H1 (cell line): ENCODE results near the gene APOA1. TPM values are rescaled to one million over a fixed set of nuclear protein-coding genes. Genes with fewer than 3 reads are reported as not detected.

Experiments used
- CTCF ChIA-PET: fragments of 300-600 bp; sonication (Branson Sonifier 250); formaldehyde crosslinking; loops from one replicate; lab custom pipeline; 2021; ENCODE audit not compliant: partially characterized antibody; lab: Charles Lee
- POLR2A ChIA-PET: fragments of 300-600 bp; sonication (Branson Sonifier 250); formaldehyde crosslinking; loops from one replicate; lab custom pipeline; 2021; ENCODE audit warnings: inconsistent platforms; ENCODE audit not compliant: partially characterized antibody; lab: Charles Lee
- DNase-seq, 2 experiments: peaks; one replicate each; pipeline versions ENCODE4 v3.0.0 to v3.0.0-alpha.2; 2010 to 2022; ENCODE audit warnings: low spot score in 2 of 2, low read depth in 1 of 2, mixed read lengths in 1 of 2
- FAIRE-seq: peaks from 2 replicates; lab custom pipeline; 2011; peaks lifted over from hg19 to GRCh38; lab: Jason Lieb, UNC
- H2AFZ ChIP-seq: 2 replicates; pipeline ENCODE4 v1.8.1; 2012; ENCODE audit warnings: low read length, inconsistent platforms
- H2AK5ac ChIP-seq: 2 replicates; pipeline ENCODE4 v1.6.1; 2013; ENCODE audit warnings: low read depth, low read length
- H2BK120ac ChIP-seq: replicated peaks from 2 replicates; pipeline ENCODE3; 2013; ENCODE audit warnings: low read depth, low read length, inconsistent platforms
- H2BK12ac ChIP-seq: 2 replicates; pipeline ENCODE4 v1.6.1; 2013; ENCODE audit warnings: low read depth, low read length
- H2BK15ac ChIP-seq: 2 replicates; pipeline ENCODE4 v1.6.1; 2013; ENCODE audit warnings: low read length
- H2BK20ac ChIP-seq: 2 replicates; pipeline ENCODE4 v1.6.1; 2013; ENCODE audit warnings: low read length
- H2BK5ac ChIP-seq: 2 replicates; pipeline ENCODE4 v1.6.1; 2013; ENCODE audit warnings: low read depth, low read length
- H3K14ac ChIP-seq: 2 replicates; pipeline ENCODE4 v1.6.1; 2013; ENCODE audit warnings: inconsistent platforms; ENCODE audit not compliant: insufficient read length
- H3K18ac ChIP-seq: 2 replicates; pipeline ENCODE4 v1.6.1; 2013; ENCODE audit warnings: low read length; ENCODE audit errors: extremely low read depth
- H3K23ac ChIP-seq: 2 replicates; pipeline ENCODE4 v1.6.1; 2013; ENCODE audit warnings: inconsistent platforms; ENCODE audit not compliant: insufficient read length
- H3K23me2 ChIP-seq: 2 replicates; pipeline ENCODE4 v1.6.1; 2013; ENCODE audit warnings: low read depth, low read length
- H3K27ac ChIP-seq: 2 replicates; pipeline ENCODE4 v1.6.1; 2011; ENCODE audit warnings: low read depth, low read length, inconsistent platforms
- H3K27me3 ChIP-seq, 4 experiments: replicated peaks in 1 of 4; 1 replicate in 1 of 4; 2 replicates in 3 of 4; pipeline versions ENCODE4 v1.6.1 to v1.8.1; 2011 to 2013; ENCODE audit warnings: low read length in 3 of 4, mild to moderate bottlenecking in 3 of 4, inconsistent platforms in 2 of 4, mixed read lengths in 2 of 4, moderate library complexity in 1 of 4; ENCODE audit not compliant: control insufficient read depth in 3 of 4, insufficient read depth in 3 of 4; ENCODE audit errors: extremely low read depth in 1 of 4
- H3K36me3 ChIP-seq, 4 experiments: 2 replicates each; pipeline versions ENCODE4 v1.6.1 to v1.8.1; 2011 to 2013; ENCODE audit warnings: mild to moderate bottlenecking in 4 of 4, low read length in 3 of 4, moderate library complexity in 2 of 4, control low read depth in 1 of 4, inconsistent platforms in 1 of 4; ENCODE audit not compliant: insufficient read depth in 4 of 4, control insufficient read depth in 2 of 4
- H3K4ac ChIP-seq: replicated peaks from 2 replicates; pipeline ENCODE3; 2013; ENCODE audit warnings: low read length, low read depth, mixed read lengths, inconsistent platforms; ENCODE audit not compliant: insufficient read length
- H3K4me1 ChIP-seq, 4 experiments: replicated peaks in 1 of 4; 1 replicate in 1 of 4; 2 replicates in 3 of 4; pipeline versions ENCODE4 v1.6.1 to v1.8.1; 2011 to 2013; ENCODE audit warnings: low read length in 3 of 4, inconsistent platforms in 2 of 4, mixed read lengths in 1 of 4; ENCODE audit not compliant: insufficient read depth in 4 of 4, control insufficient read depth in 3 of 4
- H3K4me2 ChIP-seq, 2 experiments: 2 replicates each; pipeline versions ENCODE4 v1.6.1 to v1.8.1; 2011 to 2013; ENCODE audit warnings: low read depth in 2 of 2, low read length in 2 of 2, control low read depth in 1 of 2, inconsistent platforms in 1 of 2, mild to moderate bottlenecking in 1 of 2; ENCODE audit not compliant: insufficient read depth in 1 of 2
- H3K4me3 ChIP-seq, 4 experiments: fragments of 200-600, 300-600 bp in 1 of 4; sonication (generic), shearing (Covaris generic), sonication (Bioruptor Twin) in 1 of 4; 2 replicates each; pipeline versions ENCODE4 v1.5.1 to v1.8.1; 2011 to 2016; ENCODE audit warnings: low read length in 4 of 4, low read depth in 3 of 4, control low read depth in 2 of 4, inconsistent platforms in 2 of 4, mild to moderate bottlenecking in 2 of 4, mixed read lengths in 1 of 4, moderate library complexity in 1 of 4; ENCODE audit not compliant: insufficient read depth in 2 of 4; ENCODE audit errors: extremely low read depth in 1 of 4
- H3K56ac ChIP-seq: replicated peaks from 2 replicates; pipeline ENCODE3; 2013; ENCODE audit warnings: low read depth, mild to moderate bottlenecking, mixed read lengths, low read length, inconsistent platforms; ENCODE audit not compliant: insufficient read length
- H3K79me1 ChIP-seq: 2 replicates; pipeline ENCODE4 v1.6.1; 2013; ENCODE audit warnings: low read depth, low read length, control low read depth
- H3K79me2 ChIP-seq, 2 experiments: 2 replicates each; pipeline versions ENCODE4 v1.6.1 to v1.8.1; 2012 to 2013; ENCODE audit warnings: low read length in 2 of 2, mild to moderate bottlenecking in 2 of 2, inconsistent platforms in 1 of 2; ENCODE audit not compliant: insufficient read depth in 2 of 2, control insufficient read depth in 1 of 2
- H3K9ac ChIP-seq, 4 experiments: replicated peaks in 1 of 4; 1 replicate in 1 of 4; 2 replicates in 3 of 4; pipeline versions ENCODE4 v1.6.1 to v1.8.1; 2011 to 2013; ENCODE audit warnings: low read depth in 3 of 4, low read length in 3 of 4, control low read depth in 2 of 4, mild to moderate bottlenecking in 2 of 4, moderate library complexity in 2 of 4, inconsistent platforms in 1 of 4; ENCODE audit errors: extremely low read depth in 1 of 4
- H3K9me3 ChIP-seq, 2 experiments: 2 replicates each; pipeline versions ENCODE4 v1.6.1 to v1.8.1; 2012 to 2013; ENCODE audit warnings: mild to moderate bottlenecking in 2 of 2, moderate library complexity in 2 of 2, control low read depth in 1 of 2, inconsistent platforms in 1 of 2, low read depth in 1 of 2, low read length in 1 of 2, mixed read lengths in 1 of 2; ENCODE audit not compliant: insufficient read depth in 2 of 2
- H4K20me1 ChIP-seq, 2 experiments: replicated peaks in 1 of 2; 2 replicates each; pipeline versions ENCODE3 to v1.8.1; 2011 to 2013; ENCODE audit warnings: inconsistent platforms in 2 of 2, low read length in 2 of 2, mild to moderate bottlenecking in 1 of 2; ENCODE audit not compliant: insufficient read depth in 2 of 2, control insufficient read depth in 1 of 2
- H4K5ac ChIP-seq: 2 replicates; pipeline ENCODE4 v1.6.1; 2013; ENCODE audit warnings: low read length, low read depth, mixed read lengths, inconsistent platforms; ENCODE audit not compliant: insufficient read length
- H4K8ac ChIP-seq: 2 replicates; pipeline ENCODE4 v1.8.0; 2013; ENCODE audit warnings: mild to moderate bottlenecking, moderate library complexity, low read length, inconsistent platforms; ENCODE audit not compliant: insufficient read depth; ENCODE audit errors: extremely low read depth
- H4K91ac ChIP-seq: replicated peaks from 2 replicates; pipeline ENCODE3; 2013; ENCODE audit warnings: low read length, mixed read lengths, inconsistent platforms; ENCODE audit not compliant: insufficient read length
- EZH2 ChIP-seq: fragments of 200-600 bp; sonication (generic); IDR thresholded peaks from 2 replicates; pipeline ENCODE4 v1.7.1; 2012; ENCODE audit warnings: low read depth, mild to moderate bottlenecking, moderate library complexity, low read length, inconsistent platforms; ENCODE audit not compliant: severe bottlenecking
- FOSL1 ChIP-seq: IDR thresholded peaks from 2 replicates; pipeline ENCODE4 v1.6.1; 2011; ENCODE audit warnings: mild to moderate bottlenecking, low read depth, low read length, moderate library complexity; ENCODE audit not compliant: insufficient read depth
- KDM4A ChIP-seq: IDR thresholded peaks from one replicate; pipeline ENCODE4 v1.7.1; 2012; ENCODE audit warnings: low read depth, mild to moderate bottlenecking, moderate library complexity, low read length, inconsistent platforms; ENCODE audit not compliant: severe bottlenecking
- POU5F1 ChIP-seq: IDR thresholded peaks from 2 replicates; pipeline ENCODE4 v1.6.1; 2011; ENCODE audit warnings: low read depth, mild to moderate bottlenecking, low read length, moderate library complexity
- SAP30 ChIP-seq: fragments of 300-600 bp; sonication (generic); IDR thresholded peaks from 2 replicates; pipeline ENCODE4 v1.7.1; 2012; ENCODE audit warnings: low read length, moderate library complexity, mild to moderate bottlenecking, inconsistent platforms; ENCODE audit not compliant: insufficient read depth, insufficient replicate concordance
- TBP ChIP-seq: IDR thresholded peaks from 2 replicates; pipeline ENCODE4 v1.6.1; 2011; ENCODE audit warnings: low read depth, low read length, improper control_type of control experiment
- WGBS, 2 experiments: shearing (Covaris generic) in 1 of 2; methylation state at CpG; one replicate each; pipeline versions ENCODE4 v1.1.6 to v1.1.7; 2013 to 2015; ENCODE audit warnings: low lambda C conversion rate in 2 of 2, mixed read lengths in 2 of 2, inconsistent platforms in 1 of 2, low coverage in 1 of 2, missing lambda C conversion rate in 1 of 2; ENCODE audit not compliant: insufficient replicate concordance in 2 of 2, insufficient coverage in 1 of 2, insufficient read length in 1 of 2; ENCODE audit errors: extremely low coverage in 1 of 2, missing lambda C conversion rate in 1 of 2; 5-methylcytosine and 5-hydroxymethylcytosine counted together
- polyA plus RNA-seq, 7 experiments: library from polyadenylated mRNA; depleted of rRNA in 3 of 7; stranded (reverse) in 5 of 7; unstranded in 2 of 7; fragments of >200 nt in 5 of 7; fragments of 200-250 nt in 2 of 7; gene quantifications; 1 replicate in 5 of 7; 2 replicates in 1 of 7; 4 replicates in 1 of 7; pipeline versions ENCODE4 v1.2.1 to v1.2.3, GENCODE V29; 2011 to 2013; ENCODE audit warnings: missing spikeins in 2 of 7, mixed read lengths in 2 of 7
- total RNA-seq: library from RNA; stranded (reverse); fragmentation: NEBNext Ultra II Directional; extraction: Animal tissue kit (Norgen Biotek cat#: 25700); gene quantifications from 2 replicates; pipeline ENCODE4 v1.2.1, GENCODE V29; 2021
- TF ChIP-seq, protein P1 (sequence below): IDR thresholded peaks from 2 replicates; pipeline ENCODE4 v1.6.1; 2012; ENCODE audit warnings: inconsistent platforms

APOA1 gene
- total and polyA plus RNA-seq, 2 of the 8 experiments (the other 6 are each of a cell fraction or from before 2014, with no cell fraction given), result 0.80 TPM; not detected in 1

DNA sequence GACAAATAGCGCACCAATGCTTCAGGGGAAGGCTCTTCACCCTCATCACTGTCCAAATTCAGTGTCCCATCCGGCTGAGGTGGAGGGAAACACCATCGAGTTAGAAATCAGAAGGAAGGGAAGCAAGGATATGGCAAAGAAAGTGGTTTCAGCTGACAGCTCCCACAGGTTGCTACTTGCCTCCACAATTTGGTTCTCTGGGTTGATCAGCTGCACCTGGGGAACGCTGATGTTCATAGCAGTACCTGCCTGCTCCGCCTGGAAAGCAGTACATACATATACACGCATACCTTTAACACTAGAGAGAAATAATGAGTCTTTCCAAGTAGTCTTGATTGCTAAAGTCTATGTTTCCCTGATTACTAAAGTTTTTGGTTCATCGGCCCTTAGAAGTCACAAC lies 37.8 kb upstream of the APOA1 start:
- ChIA-PET POLR2A (no interaction called here), CTCF (interaction anchor here (0.9 kb wide), 1 partner anchor 231 kb away, joined by 4 read pairs; no protein-coding TSS in a partner anchor)
- no peaks in the 10 kb centered on the region for H3K23me2 ChIP-seq
- no peak overlapping the region for H3K23ac ChIP-seq
- H4K91ac ChIP-seq, result no peak overlapping the region
- no peak overlapping the region for H3K4me2 ChIP-seq
- no peak overlapping the region for H2BK120ac ChIP-seq
- H3K36me3 ChIP-seq, result peaks cover 0 to 38% (median 22%) of the 10 kb centered on the region in 4 experiments; a peak in 6 of 8 replicates
- H3K18ac ChIP-seq, result no peak overlapping the region
- no peaks in the 10 kb centered on the region for H3K79me1 ChIP-seq
- no peak overlapping the region for H4K8ac ChIP-seq
- H3K4me3 ChIP-seq, result no peak overlapping the region
- DNase-seq (no peak), FAIRE-seq (no peak)
- H2BK12ac ChIP-seq, result no peak overlapping the region
- H3K9me3 ChIP-seq, result no peaks in the 10 kb centered on the region
- no peaks in the 10 kb centered on the region for H3K79me2 ChIP-seq
- H3K14ac ChIP-seq, result no peak overlapping the region
- no peak overlapping the region for H3K4ac ChIP-seq
- no peak overlapping the region for H3K9ac ChIP-seq
- no peak overlapping the region for H2BK15ac ChIP-seq
- H3K27ac ChIP-seq, result no peak overlapping the region
- no peak overlapping the region for H4K5ac ChIP-seq
- H2BK20ac ChIP-seq, result no peak overlapping the region
- H2AFZ ChIP-seq, result no peak overlapping the region
- WGBS, 2 experiments, result 85% methylated on average over 7 of the region's 7 CpGs; no CpG with 5 or more reads in 1 of the 2 experiments
- no peaks in the 10 kb centered on the region for H4K20me1 ChIP-seq
- H3K27me3 ChIP-seq, result no peaks in the 10 kb centered on the region
- no peak overlapping the region for H3K56ac ChIP-seq
- no peak overlapping the region for H2BK5ac ChIP-seq
- H2AK5ac ChIP-seq, result no peak overlapping the region
- H3K4me1 ChIP-seq, result no peaks in the 10 kb centered on the region
- TF ChIP-seq, protein P1, sequence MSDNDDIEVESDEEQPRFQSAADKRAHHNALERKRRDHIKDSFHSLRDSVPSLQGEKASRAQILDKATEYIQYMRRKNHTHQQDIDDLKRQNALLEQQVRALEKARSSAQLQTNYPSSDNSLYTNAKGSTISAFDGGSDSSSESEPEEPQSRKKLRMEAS, result no peak
- no peak for TF ChIP-seq POU5F1
- no peak for TF ChIP-seq KDM4A
- TF ChIP-seq FOSL1, result no peak
- TF ChIP-seq EZH2, result no peak
- TF ChIP-seq TBP, result no peak
- TF ChIP-seq SAP30, result no peak
